HepG2 (cell line): ENCODE data around the gene DPEP3. TPM values are rescaled to one million over a fixed set of nuclear protein-coding genes. Genes with fewer than 3 reads are reported as not detected.

Source experiments
- ARID4A ChIP-seq: sonication (generic); formaldehyde crosslinking; IDR thresholded peaks from 2 replicates; pipeline ENCODE4 v1.5.0; 2020; ENCODE audit warnings: mild to moderate bottlenecking, missing genetic modification reagents, borderline replicate concordance
- ASH2L ChIP-seq: fragments of 300-600, 200-600 bp; sonication (generic); IDR thresholded peaks from 2 replicates; pipeline ENCODE4 v1.7.0; 2017; ENCODE audit warnings: low read depth, mild to moderate bottlenecking, moderate library complexity, mixed read lengths, low read length; ENCODE audit not compliant: insufficient read length
- CCAR2 ChIP-seq: fragments of 200-400 bp; formaldehyde crosslinking; optimal IDR thresholded peaks from 2 replicates; pipeline ENCODE3; 2018; ENCODE audit warnings: low read depth, mild to moderate bottlenecking, low read length, moderate library complexity
- JUN ChIP-seq: sonication (generic); formaldehyde crosslinking; IDR thresholded peaks from 2 replicates; pipeline ENCODE4 v1.4.0; 2020; ENCODE audit warnings: mild to moderate bottlenecking, missing genetic modification reagents
- MED1 ChIP-seq: sonication (generic); formaldehyde crosslinking; IDR thresholded peaks from 2 replicates; pipeline ENCODE4 v1.4.0; 2020; ENCODE audit warnings: missing genetic modification reagents
- MYC ChIP-seq: sonication (generic); formaldehyde crosslinking; IDR thresholded peaks from 2 replicates; pipeline ENCODE4 v1.9.0; 2021; ENCODE audit warnings: missing genetic modification reagents, borderline replicate concordance
- PCBP1 ChIP-seq: fragments of 200-400 bp; formaldehyde crosslinking; IDR thresholded peaks from 2 replicates; pipeline ENCODE4 v1.6.1; 2017; ENCODE audit warnings: mild to moderate bottlenecking, low read depth, low read length, borderline replicate concordance
- STAG1 ChIP-seq: sonication (generic); formaldehyde crosslinking; IDR thresholded peaks from 2 replicates; pipeline ENCODE4 v1.4.0; 2020; ENCODE audit warnings: missing genetic modification reagents
- SUZ12 ChIP-seq: fragments of 150-350 bp; IDR thresholded peaks from 2 replicates; pipeline ENCODE4 v1.6.1; 2014; ENCODE audit warnings: low read depth, low read length
- ZBTB10 ChIP-seq: sonication (generic); formaldehyde crosslinking; IDR thresholded peaks from 2 replicates; pipeline ENCODE4 v1.4.0; 2020; ENCODE audit warnings: missing genetic modification reagents, borderline replicate concordance
- ZNF24 ChIP-seq: fragments of 450-650 bp; IDR thresholded peaks from 2 replicates; pipeline ENCODE4 v1.6.1; 2017; ENCODE audit warnings: antibody characterized with exemption, mild to moderate bottlenecking
- ZNF564 ChIP-seq: sonication (generic); formaldehyde crosslinking; IDR thresholded peaks from 2 replicates; pipeline ENCODE4 v1.8.1; 2023; ENCODE audit warnings: mild to moderate bottlenecking, missing genetic modification reagents
- polyA plus RNA-seq, 8 experiments: library from polyadenylated mRNA; depleted of rRNA in 3 of 8; stranded (reverse) in 7 of 8; unstranded in 1 of 8; fragments of >200 nt; fragmentation: Illumina TruSeq in 4 of 8; extraction: Trizol in 4 of 8; gene quantifications; 2 replicates each; pipeline versions ENCODE4 v1.2.1 to v1.2.3, GENCODE V29; 2011 to 2016; ENCODE audit warnings: low read depth in 4 of 8, missing spikeins in 1 of 8, mixed read lengths in 1 of 8; ENCODE audit not compliant: insufficient read depth in 1 of 8
- total RNA-seq, 5 experiments: library from RNA; depleted of rRNA; stranded (reverse); fragments of >200 nt; fragmentation: Illumina TruSeq; extraction: Trizol; gene quantifications; 2 replicates each; pipeline ENCODE4 v1.2.3, GENCODE V29; 2016; ENCODE audit warnings: low read depth in 1 of 5
- TF ChIP-seq, protein P1 (sequence below): sonication (generic); formaldehyde crosslinking; IDR thresholded peaks from 2 replicates; pipeline ENCODE4 v1.8.1; 2023; ENCODE audit warnings: missing genetic modification reagents, inconsistent platforms, borderline replicate concordance
- TF ChIP-seq, protein P2 (sequence below): sonication (generic); formaldehyde crosslinking; IDR thresholded peaks from 2 replicates; pipeline ENCODE4 v1.5.1; 2020; ENCODE audit warnings: mild to moderate bottlenecking, missing genetic modification reagents, moderate library complexity

Gene DPEP3
- total and polyA plus RNA-seq, 2 of the 13 experiments (the other 11 are each of a cell fraction or from before 2014, with no cell fraction given): not detected

DNA sequence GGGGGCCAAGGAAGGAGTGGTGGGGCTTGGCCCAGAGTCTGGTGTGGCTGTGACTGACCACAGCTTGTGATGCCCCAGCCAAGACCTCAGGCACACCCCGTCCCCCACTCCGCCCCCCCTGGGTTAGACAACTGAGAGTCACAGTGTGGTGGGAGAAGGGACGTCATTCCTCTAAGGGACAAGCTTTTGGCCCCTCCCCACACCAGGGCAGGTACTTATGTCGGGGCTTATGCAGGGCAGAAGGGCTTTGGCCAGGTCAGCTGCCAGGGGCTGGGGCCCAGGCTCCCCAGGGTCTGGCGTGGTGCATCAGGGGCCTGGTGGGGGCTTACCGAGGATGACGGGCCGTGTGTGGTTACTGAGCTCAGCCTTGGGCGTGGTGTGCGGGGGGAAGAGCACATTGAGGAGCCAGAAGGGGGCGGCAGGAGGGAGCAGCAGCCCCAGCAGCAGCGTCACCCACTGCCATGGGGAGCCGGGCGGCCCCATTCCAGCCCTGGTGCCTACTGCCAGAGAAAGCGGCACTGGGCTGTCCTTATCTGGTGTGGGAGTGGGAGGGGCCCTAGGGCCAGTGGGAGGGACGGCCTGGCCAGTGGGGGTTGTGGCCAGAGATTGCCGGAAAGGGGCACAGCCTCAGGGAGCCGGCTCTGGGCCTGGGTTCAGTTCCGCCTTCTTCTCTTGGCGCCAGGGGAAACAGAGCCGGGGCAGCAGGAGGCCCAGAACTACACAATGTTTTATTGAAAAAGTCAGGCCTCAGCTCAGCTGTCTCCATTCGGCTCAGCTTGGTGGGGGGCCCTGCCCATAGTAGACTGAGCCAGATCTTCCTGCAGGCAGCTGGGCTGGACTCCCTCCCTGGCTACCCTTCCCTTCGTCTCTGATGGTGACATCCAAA lies 36.4 kb downstream of the DPEP3 start, which contains the start of gene LCAT (continued):
- TF ChIP-seq, protein P1, sequence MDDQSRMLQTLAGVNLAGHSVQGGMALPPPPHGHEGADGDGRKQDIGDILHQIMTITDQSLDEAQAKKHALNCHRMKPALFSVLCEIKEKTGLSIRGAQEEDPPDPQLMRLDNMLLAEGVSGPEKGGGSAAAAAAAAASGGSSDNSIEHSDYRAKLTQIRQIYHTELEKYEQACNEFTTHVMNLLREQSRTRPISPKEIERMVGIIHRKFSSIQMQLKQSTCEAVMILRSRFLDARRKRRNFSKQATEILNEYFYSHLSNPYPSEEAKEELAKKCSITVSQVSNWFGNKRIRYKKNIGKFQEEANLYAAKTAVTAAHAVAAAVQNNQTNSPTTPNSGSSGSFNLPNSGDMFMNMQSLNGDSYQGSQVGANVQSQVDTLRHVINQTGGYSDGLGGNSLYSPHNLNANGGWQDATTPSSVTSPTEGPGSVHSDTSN (CRISPR knock-in tag): no peak
- TF ChIP-seq MYC: peak; percentile 45; the same call in 1 of the 2 replicates
- TF ChIP-seq ZNF24: 0 out of 2 replicates have a peak, but pooled peaks have one; percentile 4
- TF ChIP-seq CCAR2: no peak
- TF ChIP-seq PCBP1: peak; percentile 66
- peak; percentile 47; the same call in 1 of the 2 replicates for TF ChIP-seq JUN
- TF ChIP-seq ZNF564 (CRISPR knock-in tag): peak; percentile 72
- no peak for TF ChIP-seq SUZ12
- TF ChIP-seq ASH2L: peak; percentile 72
- peak; percentile 28; the same call in 1 of the 2 replicates for TF ChIP-seq STAG1 (CRISPR knock-in tag)
- TF ChIP-seq, protein P2, sequence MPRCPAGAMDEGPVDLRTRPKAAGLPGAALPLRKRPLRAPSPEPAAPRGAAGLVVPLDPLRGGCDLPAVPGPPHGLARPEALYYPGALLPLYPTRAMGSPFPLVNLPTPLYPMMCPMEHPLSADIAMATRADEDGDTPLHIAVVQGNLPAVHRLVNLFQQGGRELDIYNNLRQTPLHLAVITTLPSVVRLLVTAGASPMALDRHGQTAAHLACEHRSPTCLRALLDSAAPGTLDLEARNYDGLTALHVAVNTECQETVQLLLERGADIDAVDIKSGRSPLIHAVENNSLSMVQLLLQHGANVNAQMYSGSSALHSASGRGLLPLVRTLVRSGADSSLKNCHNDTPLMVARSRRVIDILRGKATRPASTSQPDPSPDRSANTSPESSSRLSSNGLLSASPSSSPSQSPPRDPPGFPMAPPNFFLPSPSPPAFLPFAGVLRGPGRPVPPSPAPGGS: peak; percentile 67; the same call in 1 of the 2 replicates
- no peak for TF ChIP-seq ZBTB10 (CRISPR knock-in tag)
- TF ChIP-seq MED1: no peak
- TF ChIP-seq ARID4A (CRISPR knock-in tag): peak; percentile 55; the same call in 1 of the 2 replicates
